GM19467 (cell line): ENCODE results near the gene RFC5.
"Not testable (repeated sequence)": the region's sequence is repeated elsewhere in the genome, so short reads cannot be mapped to it uniquely, and the experiment has no call there.

Experiments used
- ATAC-seq: cut with Tn5 transposase; IDR thresholded peaks from one replicate; pipeline ENCODE4 v1.9.1; 2021; ENCODE audit warnings: mild to moderate bottlenecking, moderate library complexity; ENCODE audit not compliant: unreplicated experiment

RFC5 gene

GRCh38 chr12:118016424-118017264 is at the start of gene RFC5:
Gene RFC5, plus strand, starts transcription at chr12:118016703. Its CDS starts 125 bp downstream, at chr12:118016828.
- ATAC-seq = peak; percentile 99

DNA sequence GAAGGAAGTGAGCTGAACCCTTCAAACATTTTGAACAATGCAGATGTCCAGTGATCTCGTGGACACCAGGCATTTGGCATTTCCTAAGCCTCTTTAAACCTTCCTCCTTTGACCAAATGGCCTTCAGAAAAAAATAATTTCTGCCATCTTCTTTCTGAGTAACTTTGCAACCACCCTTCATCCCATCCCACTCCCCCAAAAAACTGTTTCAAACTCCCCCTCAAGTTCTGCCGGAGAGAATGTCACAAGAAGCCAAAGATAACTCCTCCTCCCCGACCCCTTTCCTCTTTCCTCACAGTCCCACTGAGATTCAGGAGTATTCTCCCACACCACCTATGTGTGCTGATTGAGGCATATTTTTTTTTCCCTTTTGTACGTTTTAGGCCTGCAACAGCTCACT is 49.5 kb upstream of the RFC5 start:
- ATAC-seq = no peak

DNA sequence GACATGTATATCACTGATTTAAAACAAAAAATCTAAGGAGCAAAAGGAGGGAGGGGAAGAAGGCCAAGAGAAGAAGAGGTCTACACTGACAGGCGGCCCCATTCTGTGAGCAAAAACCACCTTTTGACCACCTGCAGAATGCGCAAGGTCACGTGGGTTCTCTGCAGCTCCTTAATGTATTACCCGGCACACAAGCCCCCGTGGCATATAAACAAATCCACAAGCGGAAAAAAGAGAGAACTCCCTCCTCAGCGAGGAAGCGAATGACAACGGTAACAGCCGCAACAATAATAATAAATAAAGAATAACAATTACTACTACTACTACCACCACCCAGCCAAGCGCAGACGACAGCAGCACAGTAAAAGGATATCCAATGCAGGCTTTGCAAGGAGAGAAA is 49.0 kb upstream of the RFC5 start:
- no peak for ATAC-seq

- no peak for ATAC-seq
Observed at GRCh38 chr12:117968151-117968789, 48.2 kb upstream of the RFC5 start.

DNA sequence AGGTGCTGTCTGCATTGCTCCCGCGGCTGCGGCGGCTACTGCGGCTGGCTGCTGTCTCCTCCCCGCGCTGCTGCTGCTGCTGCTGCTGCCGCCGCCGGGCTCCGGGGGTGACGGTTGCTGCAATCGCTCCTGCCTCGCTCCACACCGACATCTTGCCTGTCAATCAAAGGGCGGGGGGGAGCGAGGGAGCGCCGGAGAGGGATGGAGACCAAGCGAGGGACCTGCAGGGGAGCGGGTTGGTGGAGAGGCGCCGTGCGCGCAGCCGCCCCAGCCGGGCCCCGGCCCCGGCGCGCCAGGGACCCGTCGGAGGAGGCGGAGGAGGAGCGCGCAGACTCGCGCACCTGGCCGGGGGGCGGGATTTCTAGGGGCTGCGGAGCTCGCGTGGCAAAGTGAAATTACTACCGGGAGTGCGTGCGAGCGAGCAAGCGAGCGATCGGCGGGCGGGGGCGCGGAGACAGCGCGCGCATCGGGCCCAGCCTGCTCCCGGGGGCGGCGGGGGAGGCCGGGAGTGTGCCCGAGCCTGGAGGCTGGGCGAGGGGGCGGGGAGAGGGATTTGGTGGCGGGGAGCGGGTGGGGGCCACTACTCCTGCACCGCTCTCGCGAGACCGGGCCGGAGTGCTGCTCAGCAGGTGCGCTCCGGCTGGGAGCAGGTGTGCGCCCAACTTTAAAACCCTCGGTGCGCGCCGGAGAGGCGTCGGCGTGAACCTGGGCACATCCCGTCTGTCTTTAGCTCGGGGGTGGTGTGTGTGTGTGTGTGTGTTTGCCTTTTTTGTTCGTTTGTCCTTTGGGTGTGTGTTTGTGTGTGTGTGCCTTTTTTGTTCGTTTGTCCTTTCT is 47.5 kb upstream of the RFC5 start, which contains the start of gene KSR2:
Gene KSR2, minus strand, starts transcription at position 165 of the 834 bp plus-strand sequence. CDS start 735 bp downstream, outside the sequence.
- ATAC-seq = peak; percentile 68

GRCh38 chr12:117970334-117970733 is 46.2 kb upstream of the RFC5 start:
- ATAC-seq = no peak

DNA sequence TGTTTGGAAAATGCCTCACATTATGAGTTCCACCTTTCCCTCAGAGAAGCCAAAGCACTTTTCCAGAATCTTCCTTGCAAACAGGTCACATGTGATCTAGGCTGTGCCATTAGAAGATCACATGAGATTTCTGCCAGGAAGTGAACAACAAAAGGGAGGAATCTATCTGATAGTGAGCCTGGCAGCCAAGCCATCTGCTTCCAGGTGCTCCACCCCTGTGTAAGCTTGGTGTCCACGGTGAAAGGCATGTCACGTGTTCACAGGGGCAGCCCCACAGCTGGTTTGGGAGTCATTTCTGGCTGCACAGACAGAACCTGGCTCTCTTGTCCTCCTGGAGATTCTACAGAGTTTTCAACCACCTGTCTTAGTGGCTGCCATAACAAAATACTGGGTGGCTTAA is 44.2 kb upstream of the RFC5 start:
- no peak for ATAC-seq

- ATAC-seq = no peak
Observed at GRCh38 chr12:117975006-117975405, 41.5 kb upstream of the RFC5 start.

GRCh38 chr12:117977373-117977772 is 39.1 kb upstream of the RFC5 start:
- ATAC-seq = no peak

GRCh38 chr12:117980616-117981015 is 35.9 kb upstream of the RFC5 start:
- ATAC-seq = no peak

DNA sequence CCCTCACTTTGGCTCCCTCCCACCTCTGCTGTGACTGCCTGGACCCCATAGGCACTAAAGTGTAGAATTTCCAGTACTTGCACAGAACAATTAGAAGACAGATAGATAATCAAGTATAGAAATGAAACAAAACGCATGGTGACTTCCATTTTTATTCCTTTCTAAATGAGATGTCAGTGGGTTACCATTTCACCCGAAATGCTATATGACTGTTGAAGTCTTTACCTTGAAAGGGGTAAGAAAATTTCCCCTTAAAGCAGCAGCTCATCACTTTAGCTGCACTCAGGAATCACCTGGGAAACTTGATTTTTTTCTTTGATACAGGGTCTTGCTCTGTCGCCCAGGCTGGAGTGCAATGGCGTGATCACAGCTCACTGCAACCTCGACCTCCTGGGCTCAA is 35.2 kb upstream of the RFC5 start:
- no peak for ATAC-seq

DNA sequence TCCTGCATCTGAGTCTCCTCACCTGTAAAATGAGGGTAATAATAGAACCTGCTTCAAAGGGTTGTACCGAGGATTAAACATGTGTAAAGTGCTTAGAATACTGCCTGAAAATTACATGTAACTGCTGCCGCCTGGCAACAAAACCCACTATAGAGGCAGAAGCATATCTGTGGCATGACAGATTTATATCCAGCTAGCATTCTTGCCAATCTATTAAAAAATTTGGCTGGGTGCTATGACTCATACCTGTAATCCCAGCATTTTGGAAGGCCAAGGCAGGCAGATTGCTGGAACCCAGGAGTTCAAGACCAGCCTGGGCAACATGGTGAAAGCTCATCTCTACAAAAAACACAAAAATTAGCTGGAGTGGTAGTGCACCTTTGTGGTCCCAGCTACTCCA is 31.3 kb upstream of the RFC5 start:
- ATAC-seq = no peak

DNA sequence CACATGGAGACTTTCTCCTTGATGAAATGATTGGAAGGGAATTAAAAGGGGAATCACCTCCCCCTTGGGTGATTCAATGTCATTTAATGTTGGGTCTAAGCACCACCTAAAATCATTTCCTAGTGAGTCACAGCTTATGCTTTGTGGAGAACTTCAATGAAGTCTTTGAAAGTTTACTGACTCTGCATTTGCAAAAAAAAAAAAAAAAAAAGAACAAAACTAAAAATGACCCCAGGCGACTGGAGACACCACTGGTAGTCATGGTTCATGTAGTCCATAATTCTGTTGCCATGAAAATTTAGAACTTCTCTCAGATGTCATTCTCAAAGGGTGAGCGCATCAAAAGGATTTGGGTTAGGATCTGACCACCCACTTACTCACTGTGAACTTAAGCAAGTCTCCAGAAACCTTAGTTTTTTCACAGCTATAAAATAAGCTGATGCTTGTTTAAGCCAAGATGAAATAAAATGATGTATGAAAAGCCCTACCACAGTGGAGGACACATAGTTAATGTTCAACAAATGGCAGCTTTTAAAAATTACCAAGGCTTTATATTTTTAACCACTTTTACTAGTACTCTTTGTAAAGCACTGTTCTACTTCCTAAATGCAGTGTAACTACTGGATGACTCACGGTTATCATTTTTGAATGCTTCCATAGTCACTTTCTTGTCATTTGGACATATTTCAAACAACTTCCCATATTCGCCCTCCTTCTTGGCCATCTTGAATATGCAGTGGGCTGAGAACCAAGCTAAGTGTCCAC is 29.6 kb upstream of the RFC5 start:
- ATAC-seq = no peak

DNA sequence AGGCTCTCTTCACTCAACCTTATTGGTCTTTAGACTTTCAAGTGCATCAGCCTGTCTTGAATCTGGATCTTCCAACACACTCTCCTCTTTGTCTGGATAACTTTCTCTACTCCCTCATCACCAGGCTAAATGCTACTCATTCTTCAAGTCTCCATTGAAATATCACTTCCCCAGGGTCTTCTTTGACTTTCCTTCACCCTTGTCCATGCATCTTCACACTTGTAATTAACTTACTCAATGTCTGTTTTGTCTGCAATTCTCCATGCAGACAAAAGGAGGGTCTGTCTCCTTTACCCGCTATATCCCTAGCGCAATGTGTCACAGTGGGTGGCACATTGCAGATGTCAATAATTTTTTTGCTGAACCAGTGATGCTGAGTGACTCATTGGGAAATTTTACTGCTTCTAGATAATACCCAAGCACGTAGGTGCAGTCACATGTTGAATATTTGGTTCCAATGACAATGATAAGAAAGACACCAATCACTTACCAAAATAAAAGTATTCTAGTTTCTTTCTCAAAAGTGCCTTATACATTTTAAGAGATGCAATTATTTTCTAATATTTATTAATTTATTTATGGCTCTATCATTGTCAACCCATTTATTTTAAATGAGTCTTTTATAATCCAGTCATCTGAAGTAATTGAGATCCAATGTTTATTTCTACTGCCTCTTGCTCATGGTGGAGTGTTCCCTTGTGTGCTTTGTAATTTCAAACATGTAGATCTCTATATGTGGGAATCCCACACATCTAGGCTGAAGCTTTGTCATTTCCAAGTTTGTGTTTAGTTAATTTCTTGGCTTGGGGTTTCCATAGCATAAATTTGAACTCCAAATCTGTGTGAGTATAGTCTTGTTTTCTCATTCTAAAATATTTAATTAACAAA is 21.7 kb upstream of the RFC5 start:
- no peak for ATAC-seq

DNA sequence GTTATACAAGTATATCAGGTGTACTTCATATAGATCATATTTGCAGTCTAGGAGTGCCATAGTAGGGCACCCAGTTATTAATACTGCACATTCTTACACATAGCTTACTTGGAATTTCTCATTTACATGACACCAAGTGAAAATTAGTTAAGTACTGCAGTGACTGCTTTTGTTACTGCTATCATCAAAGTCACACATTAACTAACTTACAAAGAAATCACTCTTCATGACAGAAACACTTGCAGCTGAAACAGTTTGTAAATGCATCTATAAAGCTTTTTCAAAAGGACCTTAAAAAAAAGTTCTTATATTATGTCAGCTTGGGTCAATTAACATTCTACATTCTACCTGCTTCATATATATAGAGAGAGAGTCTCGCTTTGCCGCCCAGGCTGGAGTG is 17.8 kb upstream of the RFC5 start:
- no peak for ATAC-seq

DNA sequence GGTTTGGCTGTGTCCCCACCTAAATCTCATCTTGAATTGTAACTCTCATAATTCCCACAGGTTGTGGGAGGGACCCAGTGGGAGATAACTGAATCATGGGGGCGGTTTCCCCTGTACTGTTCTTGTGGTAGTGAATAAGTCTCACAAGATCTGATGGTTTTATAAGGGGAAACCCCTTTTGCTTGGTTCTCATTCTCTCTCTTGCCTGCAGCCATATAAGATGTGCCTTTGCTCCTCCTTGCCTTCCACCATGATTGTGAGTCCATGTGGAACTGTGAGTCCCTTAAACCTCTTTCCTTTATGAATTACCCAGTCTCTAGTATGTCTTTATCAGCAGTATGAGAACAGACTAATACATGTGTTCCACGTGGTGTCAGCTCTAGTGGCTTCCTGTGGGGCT is 16.7 kb upstream of the RFC5 start:
- ATAC-seq = not testable (repeated sequence)

DNA sequence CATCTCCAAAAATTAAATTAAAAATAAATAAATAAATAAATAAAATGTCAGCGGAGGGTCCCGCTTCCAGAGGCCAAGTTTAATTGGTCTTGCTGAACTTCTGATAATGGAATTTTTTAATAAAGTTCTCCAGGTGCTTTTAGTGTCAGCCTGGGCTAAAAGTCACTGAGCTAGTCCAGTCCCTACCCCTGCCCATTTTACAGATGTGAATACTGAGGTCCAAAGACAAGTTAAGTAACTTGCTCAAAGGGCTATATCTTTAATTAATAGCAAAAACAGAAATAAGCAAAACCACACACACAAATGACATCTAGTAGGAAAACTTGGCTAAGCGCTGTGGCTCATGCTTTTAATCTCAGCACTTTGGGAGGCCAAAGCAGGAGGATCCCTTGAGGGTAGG is 5.6 kb upstream of the RFC5 start:
- no peak for ATAC-seq

DNA sequence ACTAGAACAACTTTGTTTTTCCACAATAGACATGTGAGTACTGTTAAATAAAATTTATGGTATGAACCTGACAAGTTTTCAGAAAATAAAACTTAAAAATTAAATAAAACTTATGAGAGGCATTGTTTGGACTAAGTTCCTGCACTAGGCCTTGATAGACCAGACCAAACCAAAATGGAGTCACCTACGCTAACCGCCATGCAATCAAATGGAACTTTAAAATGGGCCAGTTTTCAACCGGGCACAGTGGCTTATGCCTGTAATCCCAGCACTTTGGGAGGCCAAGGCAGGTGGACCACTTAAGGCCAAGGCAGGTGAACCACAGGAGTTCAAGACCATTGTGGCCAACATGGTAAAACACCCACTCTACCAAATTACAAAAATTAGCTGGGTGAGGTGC is 5.1 kb upstream of the RFC5 start:
- no peak for ATAC-seq

GRCh38 chr12:118011961-118012360 is 4.5 kb upstream of the RFC5 start:
- no peak for ATAC-seq

GRCh38 chr12:118013283-118013682 is 3.2 kb upstream of the RFC5 start:
- no peak for ATAC-seq
